Panc1 (cell line): ENCODE results near the gene XXYLT1. TPM values are rescaled to one million over a fixed set of nuclear protein-coding genes. Genes with fewer than 3 reads are reported as not detected.

Experiments used
- ATAC-seq: fragments of 200-7000 bp; cut with Tn5 transposase; 2 replicates; pipeline ENCODE4 v1.9.1; 2020; ENCODE audit warnings: mild to moderate bottlenecking, moderate library complexity
- BruUV-seq: library from RNA; stranded (reverse); fragments of 400-500 nt; replicated peaks from 2 replicates; lab custom pipeline; 2021; lab: Mats Ljungman, UMichigan
- CTCF ChIA-PET: fragments of 300-600 bp; sonication (Branson Sonifier 250); formaldehyde crosslinking; loops from one replicate; lab custom pipeline; 2022; ENCODE audit warnings: antibody characterized with exemption; lab: Charles Lee
- POLR2A ChIA-PET: fragments of 300-600 bp; sonication (Branson Sonifier 250); formaldehyde crosslinking; loops from one replicate; lab custom pipeline; 2022; ENCODE audit warnings: antibody characterized with exemption; lab: Charles Lee
- DNase-seq: peaks from one replicate; pipeline ENCODE4 v3.0.0-alpha.2; 2010; ENCODE audit warnings: low read depth, low spot score
- H3K27ac ChIP-seq: 2 replicates; pipeline ENCODE4 v1.5.1; 2011; ENCODE audit warnings: mild to moderate bottlenecking, low read length, inconsistent platforms
- H3K27me3 ChIP-seq: fragments of 200-500 bp; sonication (Bioruptor generic); 2 replicates; pipeline ENCODE4 v1.6.0; 2014; ENCODE audit warnings: low read length, inconsistent platforms; ENCODE audit not compliant: control insufficient read depth, insufficient read depth
- H3K36me3 ChIP-seq: fragments of 200-500 bp; sonication (Bioruptor generic); 2 replicates; pipeline ENCODE4 v1.5.1; 2014; ENCODE audit warnings: inconsistent platforms, mild to moderate bottlenecking, low read length, moderate library complexity; ENCODE audit not compliant: control insufficient read depth, insufficient read depth
- H3K4me1 ChIP-seq: 2 replicates; pipeline ENCODE4 v1.5.1; 2011; ENCODE audit warnings: inconsistent platforms, mild to moderate bottlenecking, low read length, moderate library complexity; ENCODE audit not compliant: control insufficient read depth, insufficient read depth
- H3K4me3 ChIP-seq, 2 experiments: 2 replicates each; pipeline ENCODE4 v1.5.1; 2011 to 2012; ENCODE audit warnings: low read depth in 2 of 2, low read length in 2 of 2, mild to moderate bottlenecking in 2 of 2, inconsistent platforms in 1 of 2, moderate library complexity in 1 of 2
- H3K9me3 ChIP-seq: fragments of 200-500 bp; sonication (Bioruptor generic); 2 replicates; pipeline ENCODE4 v1.5.1; 2014; ENCODE audit warnings: low read depth, mild to moderate bottlenecking, inconsistent platforms, low read length, moderate library complexity; ENCODE audit not compliant: control insufficient read depth, insufficient read depth
- CTCF ChIP-seq: fragments of 450-650 bp; IDR thresholded peaks from 2 replicates; pipeline ENCODE4 v1.5.1; 2017; ENCODE audit warnings: mild to moderate bottlenecking
- POLR2AphosphoS5 ChIP-seq: IDR thresholded peaks from 2 replicates; pipeline ENCODE4 v1.6.1; 2012; ENCODE audit warnings: mild to moderate bottlenecking, low read depth, low read length, moderate library complexity
- REST ChIP-seq, 2 experiments: IDR thresholded peaks; 2 replicates each; pipeline ENCODE4 v1.6.1; 2011 to 2012; ENCODE audit warnings: low read depth in 2 of 2, control low read depth in 1 of 2, low read length in 1 of 2, mild to moderate bottlenecking in 1 of 2, moderate library complexity in 1 of 2; ENCODE audit not compliant: insufficient read depth in 1 of 2
- SIN3A ChIP-seq: IDR thresholded peaks from 2 replicates; pipeline ENCODE4 v1.6.1; 2012; ENCODE audit warnings: low read depth, mild to moderate bottlenecking, low read length, moderate library complexity, borderline replicate concordance; ENCODE audit not compliant: insufficient read depth
- TCF7L2 ChIP-seq: IDR thresholded peaks from 2 replicates; pipeline ENCODE4 v1.6.1; 2011; ENCODE audit warnings: mild to moderate bottlenecking, low read depth, low read length, inconsistent platforms
- in situ Hi-C: cut with HindIII; loops from 2 replicates; pipeline ENCODE4 v1.10.0; 2016; ENCODE audit warnings: low sequenced_read_pairs, low pct_unique_long_range_greater_than_20kb
- intact Hi-C: fragments of 100-400 bp; cut with micrococcal nuclease; formaldehyde crosslinking; loops from one replicate; pipeline ENCODE4 v1.10.0; 2022; ENCODE audit not compliant: unreplicated experiment
- total RNA-seq: library from RNA; stranded (reverse); gene quantifications from one replicate; pipeline ENCODE4 v1.2.1, GENCODE V29; 2021; ENCODE audit not compliant: unreplicated experiment

The XXYLT1 gene
- total RNA-seq, 1 experiment from 2014 or later = 26.0 TPM

- no peaks in the 10 kb centered on the region for H3K36me3 ChIP-seq
- ChIA-PET POLR2A (no interaction called here), CTCF (no interaction called here)
- no peak overlapping the region for H3K27ac ChIP-seq
- H3K27me3 ChIP-seq = no peaks in the 10 kb centered on the region
- H3K4me1 ChIP-seq = peaks cover 11% of the 10 kb centered on the region; the same call in 1 of the 2 replicates
- ATAC-seq = no peak
- no peak for TF ChIP-seq SIN3A
- TF ChIP-seq TCF7L2 = no peak
- no peak for TF ChIP-seq REST (IDR thresholded peaks at IDR 0.05; ENCODE audit: insufficient read depth in 1 of 2, low read depth in 2 of 2, low read length in 1 of 2)
- no peak for TF ChIP-seq CTCF
- TF ChIP-seq POLR2AphosphoS5 = no peak
- BruUV-seq = no TSS peak
- H3K9me3 ChIP-seq = no peaks in the 10 kb centered on the region
- DNase-seq = no peak
- in situ Hi-C loops (no loop called here), intact Hi-C loops (no loop called here)
- H3K4me3 ChIP-seq = no peak overlapping the region
These were observed 110.0 kb downstream of the XXYLT1 start for GRCh38 chr3:195160908-195161434.

- DNase-seq = no peak
- H3K27ac ChIP-seq = no peak overlapping the region
- CTCF ChIA-PET = no interaction called here
- BruUV-seq = no TSS peak
- intact Hi-C loops (no loop called here), in situ Hi-C loops (no loop called here)
- no peaks in the 10 kb centered on the region for H3K36me3 ChIP-seq
- no peaks in the 10 kb centered on the region for H3K27me3 ChIP-seq
- H3K9me3 ChIP-seq = no peaks in the 10 kb centered on the region
- no peak for ATAC-seq
- POLR2A ChIA-PET = no interaction called here
- no peak overlapping the region for H3K4me3 ChIP-seq
- TF ChIP-seq TCF7L2 (no peak), CTCF (no peak), POLR2AphosphoS5 (no peak)
- peaks cover 16% of the 10 kb centered on the region for H3K4me1 ChIP-seq
These were observed 110.6 kb downstream of the XXYLT1 start for GRCh38 chr3:195160257-195160898.
